T-helper 1 cell treated with Interleukin-12 subunit alpha and Interleukin-12 subunit beta and Interleukin-4 antibody, amounts not matched to agents 30 μg/mL and 1 μg/mL, for 36 hours (primary cell): ENCODE measurements around the gene HOXA10.

Source experiments
- H3K27ac Mint-ChIP-seq: one replicate; pipeline ENCODE4 v1.8.0; 2021; ENCODE audit warnings: mild to moderate bottlenecking, mixed read lengths
- H3K27me3 Mint-ChIP-seq: one replicate; pipeline ENCODE4 v1.8.0; 2021; ENCODE audit warnings: low read depth, mixed read lengths
- H3K36me3 Mint-ChIP-seq: one replicate; pipeline ENCODE4 v1.8.0; 2021; ENCODE audit warnings: low read depth, mixed read lengths
- H3K4me1 Mint-ChIP-seq: one replicate; pipeline ENCODE4 v1.8.0; 2021; ENCODE audit warnings: low read depth, mixed read lengths
- H3K4me3 Mint-ChIP-seq: one replicate; pipeline ENCODE4 v1.8.0; 2021; ENCODE audit warnings: mild to moderate bottlenecking, moderate library complexity, mixed read lengths
- H3K9me3 Mint-ChIP-seq: one replicate; pipeline ENCODE4 v1.8.0; 2021; ENCODE audit warnings: mixed read lengths

Gene HOXA10

DNA sequence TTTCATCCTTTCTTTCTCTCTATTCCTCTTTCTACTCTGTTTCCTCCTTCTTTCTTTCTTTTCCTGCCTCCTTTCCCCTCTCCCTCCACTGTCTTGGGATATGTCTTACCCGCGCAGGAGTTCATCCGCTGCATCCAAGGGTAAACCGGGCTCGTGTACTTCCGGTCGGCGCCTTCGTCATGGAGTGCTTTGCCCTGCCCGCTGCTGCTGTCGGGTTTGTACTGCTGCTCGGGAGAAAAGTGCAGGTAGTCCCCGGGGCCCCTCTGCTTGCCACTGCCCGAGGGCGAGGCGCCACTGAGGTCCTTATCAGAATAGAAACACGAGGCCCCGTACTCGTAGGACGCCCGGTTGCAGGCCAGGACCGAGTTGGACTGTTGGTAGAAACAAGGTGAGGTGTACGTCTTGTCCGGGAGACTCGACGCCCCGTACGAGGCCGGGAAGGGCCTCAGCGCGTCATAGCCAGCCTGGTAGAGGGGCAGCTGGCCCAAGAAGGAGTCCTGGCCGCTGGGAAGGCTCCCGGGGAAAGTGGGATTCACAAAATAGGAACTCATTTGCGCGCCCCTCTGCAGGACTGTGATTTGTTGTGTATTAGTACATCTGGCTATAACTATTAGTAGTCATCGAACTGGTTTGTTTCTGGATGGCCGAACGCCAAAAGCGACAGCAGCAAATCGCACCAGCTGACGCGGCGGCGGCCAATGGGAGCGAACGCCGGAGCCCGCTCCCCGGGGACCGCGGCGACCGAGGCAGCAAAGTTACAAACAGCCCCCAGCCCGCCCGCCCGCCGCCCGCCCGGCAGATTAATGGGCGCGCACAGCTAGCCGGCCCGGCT, 26.7 kb downstream of the HOXA10 start, which contains the start of gene HOXA6:
Gene HOXA6 (minus strand): TSS at position 576 of the 832 bp plus-strand sequence. CDS start 25 bp downstream, at position 551.
- Mint-ChIP-seq H3K36me3 (no peaks in the 10 kb centered on the region), H3K4me1 (peaks cover 9% of the 10 kb centered on the region), H3K4me3 (no peak within 1 kb of the TSS), H3K9me3 (no peaks in the 10 kb centered on the region), H3K27me3 (peaks cover 66% of the 10 kb centered on the region), H3K27ac (no peak within 1 kb of the TSS)

DNA sequence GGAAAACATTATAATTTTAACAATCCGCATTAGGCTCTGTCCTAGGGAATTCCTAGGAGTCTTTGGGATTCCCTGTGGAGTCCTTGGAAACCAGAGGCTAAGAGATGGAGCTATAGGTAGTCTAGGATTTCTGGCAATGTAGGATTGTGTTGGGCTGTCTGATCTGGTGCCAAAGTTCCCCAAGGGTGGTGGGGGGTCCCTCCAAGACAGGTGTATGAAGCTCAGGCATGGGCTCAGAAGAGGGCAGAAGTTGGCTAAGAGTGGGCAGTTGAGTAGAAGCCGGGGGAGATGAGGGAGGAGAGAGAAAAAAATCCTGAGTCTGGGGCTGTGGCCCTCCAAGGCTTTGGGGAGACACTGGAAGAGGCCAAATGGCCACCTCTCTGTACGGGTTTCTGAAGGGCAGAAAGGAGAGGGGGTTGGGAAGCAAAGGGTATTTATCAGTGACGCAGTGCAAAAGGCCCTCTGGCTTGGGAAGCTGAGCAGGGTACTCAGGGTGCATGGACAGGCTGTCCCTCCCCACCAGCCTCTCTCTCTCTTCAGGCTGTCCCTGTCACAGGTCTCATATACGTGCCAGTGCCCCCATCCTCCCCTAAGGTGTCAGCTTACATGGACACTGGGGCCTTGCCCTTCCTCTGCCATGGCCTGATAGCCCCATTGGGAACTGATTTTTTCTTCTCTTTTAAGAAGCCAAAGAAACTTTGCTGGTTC, 27.5 kb downstream of the HOXA10 start:
- Mint-ChIP-seq H3K27me3 (peaks cover 58% of the 10 kb centered on the region), H3K9me3 (no peaks in the 10 kb centered on the region), H3K36me3 (no peaks in the 10 kb centered on the region), H3K4me1 (peaks cover 7% of the 10 kb centered on the region), H3K27ac (no peak overlapping the region), H3K4me3 (no peak overlapping the region)

DNA sequence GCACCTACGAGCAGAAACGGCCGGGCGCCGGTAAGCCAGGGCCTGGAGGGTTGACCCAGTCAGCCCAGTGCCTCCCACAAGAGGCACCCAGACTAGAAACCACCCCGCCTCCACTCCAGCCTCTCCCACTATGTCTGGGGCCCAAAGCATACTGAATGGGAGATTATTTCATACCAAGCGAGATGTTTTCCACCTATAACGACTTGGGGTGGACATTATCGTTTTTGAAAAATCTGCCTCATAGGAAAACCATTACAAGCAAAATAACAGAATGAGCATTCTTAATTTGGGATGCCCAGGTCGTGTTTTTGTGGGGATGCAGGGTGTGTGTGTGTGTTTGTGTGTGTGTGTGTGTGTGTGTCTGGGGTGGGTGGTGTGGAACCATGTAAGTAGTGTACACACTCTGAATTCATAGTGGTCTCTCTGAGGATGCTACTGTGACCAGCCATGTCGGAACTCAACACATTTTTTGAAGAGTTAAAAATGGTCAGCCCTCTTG, 28.2 kb downstream of the HOXA10 start:
- Mint-ChIP-seq H3K27me3 (peaks cover 52% of the 10 kb centered on the region), H3K9me3 (no peaks in the 10 kb centered on the region), H3K27ac (no peak overlapping the region), H3K4me1 (peaks cover 3% of the 10 kb centered on the region), H3K36me3 (no peaks in the 10 kb centered on the region), H3K4me3 (no peak overlapping the region)

DNA sequence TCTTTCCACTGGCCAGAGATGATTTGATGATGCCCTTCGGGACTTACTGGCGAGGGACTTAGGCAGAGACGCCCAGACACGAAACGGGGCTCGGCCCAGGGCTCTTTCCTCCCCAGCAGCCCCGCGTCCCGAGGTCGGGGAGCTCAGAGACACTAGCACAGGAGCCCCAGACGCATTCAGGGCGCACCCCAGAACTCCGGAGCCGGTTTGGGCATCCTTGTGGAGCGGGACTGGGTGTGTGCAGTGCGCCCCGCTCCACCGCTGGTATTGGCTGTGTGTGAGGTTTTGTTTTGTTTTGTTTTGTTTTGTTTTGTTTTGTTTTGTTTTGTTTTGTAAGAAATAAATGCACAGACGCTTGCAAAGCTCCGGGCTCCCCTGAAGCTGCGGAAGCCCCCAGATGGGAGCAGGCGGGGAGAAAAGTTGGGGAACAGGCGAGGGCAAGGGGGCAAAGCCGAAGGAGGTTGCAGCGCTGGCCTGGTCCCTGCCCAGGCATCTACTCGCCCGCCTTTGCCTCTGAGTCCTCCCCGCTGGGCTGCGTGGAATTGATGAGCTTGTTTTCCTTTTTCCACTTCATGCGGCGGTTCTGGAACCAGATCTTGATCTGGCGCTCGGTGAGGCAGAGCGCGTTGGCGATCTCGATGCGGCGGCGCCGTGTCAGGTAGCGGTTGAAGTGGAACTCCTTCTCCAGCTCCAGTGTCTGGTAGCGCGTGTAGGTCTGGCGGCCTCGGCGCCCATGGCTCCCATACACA, 28.8 kb downstream of the HOXA10 start:
- Mint-ChIP-seq H3K4me1 (peaks cover 2% of the 10 kb centered on the region), H3K4me3 (no peak overlapping the region), H3K9me3 (no peaks in the 10 kb centered on the region), H3K36me3 (no peaks in the 10 kb centered on the region), H3K27me3 (peaks cover 45% of the 10 kb centered on the region), H3K27ac (no peak overlapping the region)

DNA sequence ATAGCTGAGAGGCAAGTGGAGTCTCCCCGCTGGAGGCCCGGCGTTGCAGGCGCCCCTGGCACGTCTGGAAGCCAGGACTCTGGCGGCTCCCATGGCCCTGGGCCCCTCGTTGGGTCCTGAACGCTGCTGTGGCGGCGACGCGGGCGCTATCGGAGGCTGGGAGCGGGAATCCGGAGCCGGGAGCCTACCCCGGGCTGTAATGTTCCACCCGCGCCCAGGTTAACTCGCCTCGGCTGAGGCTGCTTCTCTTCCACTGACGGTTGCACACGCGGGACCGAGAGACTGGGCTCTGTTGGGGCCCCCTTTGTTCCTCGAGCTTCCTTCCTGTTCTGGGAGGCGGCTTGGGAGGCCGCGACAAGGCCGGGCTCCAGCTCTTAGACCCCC, 29.3 kb downstream of the HOXA10 start:
- H3K9me3 Mint-ChIP-seq = no peaks in the 10 kb centered on the region

DNA sequence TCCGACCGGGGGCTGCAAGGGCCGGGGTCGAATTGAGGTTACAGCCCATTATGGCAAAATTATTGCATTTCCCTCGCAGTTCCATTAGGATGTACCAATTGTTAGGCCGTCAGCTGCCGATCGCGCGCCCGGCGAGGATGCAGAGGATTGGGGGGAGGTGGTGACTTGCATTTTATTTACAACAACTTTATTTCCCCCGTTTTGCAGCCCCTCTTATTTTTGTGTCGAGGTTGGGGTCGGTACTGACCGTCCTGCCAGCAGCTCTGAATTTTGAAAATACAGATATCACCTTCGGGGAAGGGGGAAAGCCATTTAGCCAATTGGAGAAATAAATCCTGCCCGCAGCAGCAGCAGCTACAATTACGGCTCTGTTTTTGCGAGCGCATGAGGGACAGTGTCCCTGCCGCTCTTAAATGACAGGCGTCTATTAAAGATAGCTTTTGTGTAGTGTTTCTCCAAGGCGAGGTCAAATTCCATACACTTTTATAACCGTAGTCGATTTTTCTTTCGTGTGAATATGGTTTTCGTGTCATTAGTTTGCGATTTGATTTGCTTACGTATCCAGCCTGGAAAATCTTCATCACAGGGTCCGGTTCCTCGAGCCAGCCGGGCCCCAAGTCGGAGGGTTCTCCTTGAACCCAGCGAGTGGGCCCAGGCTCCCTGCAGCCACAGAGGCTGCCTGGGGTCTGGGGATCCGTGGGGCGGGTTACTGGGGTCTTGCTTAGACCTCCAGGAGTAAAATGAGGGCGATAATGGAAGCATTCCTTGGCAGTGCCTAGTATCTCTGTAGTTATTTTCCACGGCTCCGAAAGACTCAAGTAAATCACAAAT, 30.0 kb downstream of the HOXA10 start:
- H3K4me3 Mint-ChIP-seq = no peak overlapping the region
- H3K27ac Mint-ChIP-seq = no peak overlapping the region
- H3K27me3 Mint-ChIP-seq = peaks cover 34% of the 10 kb centered on the region

More for the DNA sequence above, 29.3 kb downstream of the HOXA10 start:
- H3K4me1 Mint-ChIP-seq = peaks cover 2% of the 10 kb centered on the region
- H3K27me3 Mint-ChIP-seq = peaks cover 40% of the 10 kb centered on the region
- no peak overlapping the region for H3K27ac Mint-ChIP-seq
- no peak overlapping the region for H3K4me3 Mint-ChIP-seq
- H3K36me3 Mint-ChIP-seq = no peaks in the 10 kb centered on the region

DNA sequence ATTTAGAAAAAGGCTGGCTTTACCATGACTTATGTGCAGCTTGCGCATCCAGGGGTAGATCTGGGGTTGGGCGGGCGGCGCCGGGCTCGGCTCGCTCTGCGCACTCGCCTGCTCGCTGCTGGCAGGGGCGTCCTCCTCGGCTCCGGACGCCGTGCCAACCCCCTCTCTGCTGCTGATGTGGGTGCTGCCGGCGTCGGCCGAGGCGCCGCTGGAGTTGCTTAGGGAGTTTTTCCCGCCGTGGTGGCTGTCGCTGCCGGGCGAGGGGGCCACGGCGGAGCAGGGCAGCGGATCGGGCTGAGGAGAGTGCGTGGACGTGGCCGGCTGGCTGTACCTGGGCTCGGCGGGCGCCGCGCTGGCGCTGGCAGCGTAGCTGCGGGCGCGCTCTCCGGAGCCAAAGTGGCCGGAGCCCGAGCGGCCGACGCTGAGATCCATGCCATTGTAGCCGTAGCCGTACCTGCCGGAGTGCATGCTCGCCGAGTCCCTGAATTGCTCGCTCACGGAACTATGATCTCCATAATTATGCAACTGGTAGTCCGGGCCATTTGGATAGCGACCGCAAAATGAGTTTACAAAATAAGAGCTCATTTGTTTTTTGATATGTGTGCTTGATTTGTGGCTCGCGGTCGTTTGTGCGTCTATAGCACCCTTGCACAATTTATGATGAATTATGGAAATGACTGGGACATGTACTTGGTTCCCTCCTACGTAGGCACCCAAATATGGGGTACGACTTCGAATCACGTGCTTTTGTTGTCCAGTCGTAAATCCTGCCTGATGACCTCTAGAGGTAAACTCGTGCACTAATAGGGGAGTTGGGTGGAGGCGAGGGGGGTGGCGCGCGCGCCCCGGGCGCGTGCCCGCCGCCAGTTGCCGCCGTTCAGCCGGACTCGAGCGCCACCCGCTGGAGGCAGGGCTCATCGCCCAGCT, 30.8 kb downstream of the HOXA10 start, which contains the start of gene HOXA5:
Gene HOXA5 (minus strand): TSS at position 659 of the 927 bp plus-strand sequence. CDS start 74 bp downstream, at position 585.
- no peak within 1 kb of the TSS for H3K27ac Mint-ChIP-seq
- peaks cover 2% of the 10 kb centered on the region for H3K4me1 Mint-ChIP-seq
- H3K4me3 Mint-ChIP-seq = no peak within 1 kb of the TSS
- no peaks in the 10 kb centered on the region for H3K9me3 Mint-ChIP-seq
- no peaks in the 10 kb centered on the region for H3K36me3 Mint-ChIP-seq
- H3K27me3 Mint-ChIP-seq = peaks cover 33% of the 10 kb centered on the region

More for the DNA sequence above, 30.0 kb downstream of the HOXA10 start:
- H3K9me3 Mint-ChIP-seq = no peaks in the 10 kb centered on the region
- peaks cover 2% of the 10 kb centered on the region for H3K4me1 Mint-ChIP-seq
- no peaks in the 10 kb centered on the region for H3K36me3 Mint-ChIP-seq

DNA sequence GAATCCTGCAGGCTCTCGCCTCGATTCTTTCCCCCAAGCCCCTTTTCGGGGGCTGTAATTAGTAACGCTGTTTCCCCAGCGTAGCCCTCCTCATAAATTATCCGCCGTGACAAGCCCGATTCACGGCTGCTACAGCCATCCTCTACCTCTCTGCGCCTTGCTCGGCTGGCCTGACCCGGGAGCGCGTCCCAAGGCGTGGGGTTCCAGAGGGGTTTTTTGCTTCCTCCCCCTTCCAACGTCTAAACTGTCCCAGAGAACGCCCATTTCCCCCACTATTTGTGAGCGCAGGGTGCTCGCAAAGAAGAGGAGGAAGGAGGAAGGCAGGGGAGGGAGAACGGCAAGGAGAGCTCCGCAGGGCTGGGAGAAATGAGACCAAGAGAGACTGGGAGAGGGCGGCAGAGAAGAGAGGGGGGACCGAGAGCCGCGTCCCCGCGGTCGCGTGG, 31.5 kb downstream of the HOXA10 start:
- Mint-ChIP-seq H3K27me3 (peaks cover 33% of the 10 kb centered on the region), H3K27ac (no peak overlapping the region), H3K4me3 (no peak overlapping the region), H3K9me3 (no peaks in the 10 kb centered on the region), H3K4me1 (no peaks in the 10 kb centered on the region), H3K36me3 (no peaks in the 10 kb centered on the region)

DNA sequence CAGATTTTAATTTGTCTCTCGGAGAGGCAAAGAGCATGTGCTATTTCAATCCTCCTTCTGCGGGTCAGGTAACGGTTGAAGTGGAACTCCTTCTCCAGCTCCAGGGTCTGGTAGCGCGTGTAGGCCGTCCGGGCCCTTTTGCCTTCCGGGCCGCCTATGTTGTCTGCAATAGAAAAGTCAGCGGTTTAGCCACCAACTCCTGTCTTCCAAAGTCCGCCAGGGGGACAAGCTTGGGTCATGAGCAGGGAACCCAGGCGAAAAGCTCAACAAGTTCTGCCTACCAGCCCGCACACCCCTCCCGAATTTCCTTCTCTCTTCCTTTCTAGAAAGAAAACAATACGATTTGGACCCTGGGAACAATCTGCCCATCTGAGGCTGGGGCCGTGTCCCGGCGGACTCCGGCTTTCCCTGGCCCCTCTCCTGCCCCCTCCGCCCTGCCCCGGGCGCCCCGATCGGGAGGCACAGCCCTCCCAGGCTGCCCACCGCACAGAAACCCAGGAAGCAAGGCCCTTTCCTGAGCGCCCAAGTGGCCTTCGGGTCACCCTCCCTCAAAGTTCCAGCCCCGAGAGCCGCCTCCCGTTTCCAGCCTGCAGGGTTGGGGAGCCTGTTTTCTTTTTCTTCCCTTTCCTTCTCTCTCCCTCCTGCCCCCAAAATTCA, 32.1 kb downstream of the HOXA10 start:
- Mint-ChIP-seq H3K9me3 (no peaks in the 10 kb centered on the region), H3K4me3 (no peak overlapping the region), H3K4me1 (peaks cover 1% of the 10 kb centered on the region), H3K27ac (no peak overlapping the region), H3K36me3 (no peaks in the 10 kb centered on the region), H3K27me3 (peaks cover 31% of the 10 kb centered on the region)

DNA sequence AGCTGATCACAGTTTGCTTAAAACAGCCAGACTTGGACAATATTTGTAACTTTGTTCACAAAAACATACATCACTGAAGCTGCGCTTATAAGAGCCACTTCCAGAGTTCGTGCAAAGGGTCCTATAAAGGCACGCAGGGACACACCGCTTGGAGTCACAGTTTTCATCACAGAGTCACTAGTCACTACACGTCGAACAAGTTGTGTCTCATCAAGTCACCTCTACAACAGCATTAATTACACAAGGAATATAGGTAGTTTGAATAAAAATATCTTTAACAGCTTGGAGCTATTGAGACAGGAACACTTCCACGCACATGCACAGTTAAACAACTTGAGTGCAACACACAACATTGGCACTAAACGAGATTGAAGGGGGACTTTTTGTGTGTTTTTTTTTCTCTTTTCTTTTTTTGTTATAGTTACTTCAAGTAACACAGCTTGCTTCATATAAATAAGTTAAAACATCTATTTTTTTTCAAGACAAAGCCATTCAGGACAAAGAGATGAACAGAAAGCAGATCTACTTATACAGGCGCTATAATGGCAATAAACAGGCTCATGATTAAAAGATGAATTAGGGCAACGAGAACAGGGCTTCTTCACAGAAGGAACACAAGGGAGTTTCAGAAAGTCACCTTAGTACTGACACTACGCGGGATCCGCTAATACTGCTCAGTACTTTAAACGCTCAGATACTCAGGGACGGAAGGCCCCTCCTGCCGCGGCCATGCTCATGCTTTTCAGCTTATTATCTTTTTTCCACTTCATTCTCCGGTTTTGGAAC, 32.8 kb downstream of the HOXA10 start:
- peaks cover 26% of the 10 kb centered on the region for H3K27me3 Mint-ChIP-seq
- no peaks in the 10 kb centered on the region for H3K36me3 Mint-ChIP-seq
- no peaks in the 10 kb centered on the region for H3K9me3 Mint-ChIP-seq
- no peak overlapping the region for H3K4me3 Mint-ChIP-seq
- peaks cover 1% of the 10 kb centered on the region for H3K4me1 Mint-ChIP-seq
- H3K27ac Mint-ChIP-seq = no peak overlapping the region

DNA sequence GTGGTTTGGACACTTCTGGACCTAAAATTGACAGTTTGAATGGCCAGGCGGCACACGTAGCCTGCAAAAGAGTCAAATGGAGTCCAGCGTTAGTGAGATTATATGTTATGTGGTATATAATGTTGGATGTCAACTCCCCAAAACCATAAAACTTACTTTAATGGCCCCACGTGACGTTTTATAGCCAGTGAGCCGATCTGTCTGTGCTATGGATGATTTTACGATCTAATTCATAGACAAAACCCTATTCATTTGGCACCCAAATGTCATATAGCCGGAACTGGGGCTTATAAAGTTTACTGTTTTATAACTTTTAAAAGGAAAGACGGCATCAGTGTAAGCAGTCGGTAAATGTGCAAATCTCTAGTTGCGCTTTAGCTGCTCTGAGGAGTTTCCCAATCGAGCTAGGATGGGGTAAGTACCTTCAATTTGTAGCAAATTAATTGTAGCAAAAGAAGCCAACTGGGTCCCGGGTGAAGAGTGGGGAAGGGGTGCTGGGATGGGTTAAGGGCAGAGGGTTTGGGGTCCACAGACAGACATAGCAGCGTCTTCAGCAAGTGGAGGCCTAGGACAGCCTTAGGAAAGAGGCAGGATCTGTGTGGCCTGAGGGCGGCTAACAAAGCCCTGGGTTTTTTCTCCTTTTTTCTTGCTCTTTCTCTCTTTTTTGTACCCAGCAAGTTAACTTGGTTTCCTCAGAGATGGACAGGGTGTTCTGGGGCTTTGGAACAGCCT, 33.8 kb downstream of the HOXA10 start:
- Mint-ChIP-seq H3K27me3 (peaks cover 32% of the 10 kb centered on the region), H3K27ac (no peak overlapping the region), H3K9me3 (no peaks in the 10 kb centered on the region), H3K36me3 (no peaks in the 10 kb centered on the region), H3K4me1 (peaks cover 8% of the 10 kb centered on the region), H3K4me3 (no peak overlapping the region)
